Karpas-422 (cell line): ENCODE measurements around the gene PHPT1. TPM values are rescaled to one million over a fixed set of nuclear protein-coding genes. Genes with fewer than 3 reads are reported as not detected.
"Not testable (repeated sequence)": the region's sequence is repeated elsewhere in the genome, so short reads cannot be mapped to it uniquely, and the experiment has no call there.

ENCODE experiments used
- DNase-seq: peaks from one replicate; pipeline ENCODE4 v3.0.0-alpha.2; 2015
- H2AFZ ChIP-seq: fragments of 200-600 bp; sonication (generic); 2 replicates; pipeline ENCODE4 v1.6.1; 2014; ENCODE audit warnings: antibody characterized with exemption, low read length, mixed read lengths
- H3K27ac ChIP-seq: fragments of 200-600 bp; sonication (generic); 2 replicates; pipeline ENCODE4 v1.5.1; 2014; ENCODE audit warnings: mild to moderate bottlenecking, low read length, moderate library complexity
- H3K27me3 ChIP-seq: fragments of 200-600 bp; sonication (generic); 2 replicates; pipeline ENCODE4 v1.6.1; 2014; ENCODE audit warnings: low read length, mixed read lengths
- H3K36me3 ChIP-seq: fragments of 200-600 bp; sonication (generic); 2 replicates; pipeline ENCODE4 v1.6.1; 2014; ENCODE audit warnings: low read length, mixed read lengths; ENCODE audit not compliant: insufficient read depth
- H3K4me1 ChIP-seq: fragments of 200-600 bp; sonication (generic); 2 replicates; pipeline ENCODE4 v1.6.1; 2014; ENCODE audit warnings: mild to moderate bottlenecking, low read length, mixed read lengths
- H3K4me2 ChIP-seq: fragments of 200-600 bp; sonication (generic); 2 replicates; pipeline ENCODE4 v1.6.1; 2014; ENCODE audit warnings: low read length, low read depth, mild to moderate bottlenecking; ENCODE audit not compliant: poor library complexity, severe bottlenecking
- H3K4me3 ChIP-seq: fragments of 200-600 bp; sonication (generic); 2 replicates; pipeline ENCODE4 v1.5.1; 2014; ENCODE audit warnings: mild to moderate bottlenecking, antibody characterized with exemption, low read length, mixed read lengths
- H3K79me2 ChIP-seq: fragments of 200-600 bp; sonication (generic); 2 replicates; pipeline ENCODE4 v1.6.1; 2014; ENCODE audit warnings: mild to moderate bottlenecking, low read length, mixed read lengths
- H3K9ac ChIP-seq: fragments of 200-600 bp; sonication (generic); 2 replicates; pipeline ENCODE4 v1.6.0; 2014; ENCODE audit warnings: low read length
- H3K9me2 ChIP-seq: fragments of 200-600 bp; sonication (generic), shearing (Covaris generic); replicated peaks from 2 replicates; pipeline ENCODE4 v1.6.0; 2014; ENCODE audit warnings: mild to moderate bottlenecking, low read length, moderate library complexity; ENCODE audit not compliant: insufficient read depth
- H3K9me3 ChIP-seq: fragments of 300-700, 200-600 bp; sonication (generic); 2 replicates; pipeline ENCODE4 v1.6.1; 2014; ENCODE audit warnings: low read length, mixed read lengths
- H4K20me1 ChIP-seq: fragments of 200-600 bp; sonication (generic); 2 replicates; pipeline ENCODE4 v1.6.1; 2014; ENCODE audit warnings: mild to moderate bottlenecking, antibody characterized with exemption, low read length, low read depth; ENCODE audit not compliant: insufficient read depth
- total RNA-seq: library from RNA; depleted of rRNA; stranded (reverse); fragments of >200 nt; shearing (Covaris generic); gene quantifications from 2 replicates; pipeline ENCODE4 v1.2.3, GENCODE V29; 2014; ENCODE audit warnings: low replicate concordance

The PHPT1 gene
- total RNA-seq, 1 experiment from 2014 or later: 82.5 TPM

DNA sequence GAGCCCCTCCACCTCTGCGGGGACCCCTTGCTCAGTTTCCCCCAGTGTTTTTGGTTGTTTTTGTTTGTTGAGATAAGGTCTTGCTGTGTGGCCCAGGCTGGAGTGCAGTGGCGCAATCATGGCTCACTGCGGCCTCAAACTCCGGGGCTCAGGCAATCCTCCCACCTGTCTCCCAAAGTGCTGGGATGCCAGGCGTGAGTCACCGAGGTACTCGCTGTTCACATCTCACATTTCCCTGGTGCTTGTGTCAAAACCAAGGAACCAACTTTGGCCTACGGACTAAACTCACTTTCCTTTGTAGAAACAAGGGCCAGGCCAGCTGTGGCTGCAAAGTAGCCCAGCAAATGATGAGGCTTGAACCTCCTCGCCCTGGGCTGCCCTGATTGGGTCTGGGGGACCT lies 16.6 kb upstream of the PHPT1 start:
- no peak overlapping the region for H3K4me2 ChIP-seq
- no peaks in the 10 kb centered on the region for H4K20me1 ChIP-seq
- DNase-seq: no peak
- no peak overlapping the region for H2AFZ ChIP-seq
- no peak overlapping the region for H3K27ac ChIP-seq
- no peaks in the 10 kb centered on the region for H3K9me3 ChIP-seq
- no peak overlapping the region for H3K9ac ChIP-seq
- no peak overlapping the region for H3K4me3 ChIP-seq
- no peaks in the 10 kb centered on the region for H3K4me1 ChIP-seq
- H3K79me2 ChIP-seq: no peaks in the 10 kb centered on the region
- no peaks in the 10 kb centered on the region for H3K9me2 ChIP-seq
- H3K27me3 ChIP-seq: no peaks in the 10 kb centered on the region
- H3K36me3 ChIP-seq: no peaks in the 10 kb centered on the region

GRCh38 chr9:136833381-136834048 lies 15.7 kb upstream of the PHPT1 start:
- not testable (repeated sequence) for H3K9me2 ChIP-seq, H3K9ac ChIP-seq, H3K36me3 ChIP-seq, H2AFZ ChIP-seq, H3K79me2 ChIP-seq, H3K9me3 ChIP-seq, H3K27ac ChIP-seq, H4K20me1 ChIP-seq, H3K4me3 ChIP-seq, H3K4me1 ChIP-seq, H3K4me2 ChIP-seq, DNase-seq, H3K27me3 ChIP-seq

- no peak overlapping the region for H3K27ac ChIP-seq
- no peak for DNase-seq
- H3K4me2 ChIP-seq: no peak overlapping the region
- H3K9me2 ChIP-seq: no peaks in the 10 kb centered on the region
- no peaks in the 10 kb centered on the region for H3K9me3 ChIP-seq
- no peaks in the 10 kb centered on the region for H3K79me2 ChIP-seq
- no peaks in the 10 kb centered on the region for H3K4me1 ChIP-seq
- H4K20me1 ChIP-seq: no peaks in the 10 kb centered on the region
- no peaks in the 10 kb centered on the region for H3K36me3 ChIP-seq
- no peak overlapping the region for H3K4me3 ChIP-seq
- no peak overlapping the region for H2AFZ ChIP-seq
- H3K9ac ChIP-seq: no peak overlapping the region
- H3K27me3 ChIP-seq: no peaks in the 10 kb centered on the region
Measured at GRCh38 chr9:136835162-136835931, 13.9 kb upstream of the PHPT1 start.

GRCh38 chr9:136835932-136836904 lies 13.0 kb upstream of the PHPT1 start:
- H4K20me1 ChIP-seq: no peaks in the 10 kb centered on the region
- H3K9me3 ChIP-seq: no peaks in the 10 kb centered on the region
- H3K27ac ChIP-seq: no peak overlapping the region
- no peak overlapping the region for H3K9ac ChIP-seq
- no peak overlapping the region for H2AFZ ChIP-seq
- no peaks in the 10 kb centered on the region for H3K9me2 ChIP-seq
- H3K79me2 ChIP-seq: no peaks in the 10 kb centered on the region
- no peak for DNase-seq
- no peak overlapping the region for H3K4me3 ChIP-seq
- no peaks in the 10 kb centered on the region for H3K27me3 ChIP-seq
- no peaks in the 10 kb centered on the region for H3K36me3 ChIP-seq
- H3K4me2 ChIP-seq: no peak overlapping the region
- H3K4me1 ChIP-seq: peaks cover 7% of the 10 kb centered on the region

GRCh38 chr9:136837146-136837855 lies 11.9 kb upstream of the PHPT1 start:
- no peak overlapping the region for H3K9ac ChIP-seq
- H3K27ac ChIP-seq: no peak overlapping the region
- no peaks in the 10 kb centered on the region for H3K36me3 ChIP-seq
- H4K20me1 ChIP-seq: no peaks in the 10 kb centered on the region
- no peaks in the 10 kb centered on the region for H3K9me2 ChIP-seq
- no peaks in the 10 kb centered on the region for H3K9me3 ChIP-seq
- H3K27me3 ChIP-seq: no peaks in the 10 kb centered on the region
- H2AFZ ChIP-seq: no peak overlapping the region
- H3K79me2 ChIP-seq: no peaks in the 10 kb centered on the region
- H3K4me2 ChIP-seq: no peak overlapping the region
- no peak for DNase-seq
- H3K4me3 ChIP-seq: no peak overlapping the region
- peaks cover 18% of the 10 kb centered on the region for H3K4me1 ChIP-seq

- H3K27me3 ChIP-seq, H3K27ac ChIP-seq, H3K9me2 ChIP-seq, DNase-seq, H3K4me3 ChIP-seq, H4K20me1 ChIP-seq, H3K9ac ChIP-seq, H3K9me3 ChIP-seq, H3K4me2 ChIP-seq, H3K36me3 ChIP-seq, H2AFZ ChIP-seq, H3K79me2 ChIP-seq: not testable (repeated sequence)
- H3K4me1 ChIP-seq: peaks cover 21% of the 10 kb centered on the region
Measured at GRCh38 chr9:136837856-136838277, 11.3 kb upstream of the PHPT1 start.

DNA sequence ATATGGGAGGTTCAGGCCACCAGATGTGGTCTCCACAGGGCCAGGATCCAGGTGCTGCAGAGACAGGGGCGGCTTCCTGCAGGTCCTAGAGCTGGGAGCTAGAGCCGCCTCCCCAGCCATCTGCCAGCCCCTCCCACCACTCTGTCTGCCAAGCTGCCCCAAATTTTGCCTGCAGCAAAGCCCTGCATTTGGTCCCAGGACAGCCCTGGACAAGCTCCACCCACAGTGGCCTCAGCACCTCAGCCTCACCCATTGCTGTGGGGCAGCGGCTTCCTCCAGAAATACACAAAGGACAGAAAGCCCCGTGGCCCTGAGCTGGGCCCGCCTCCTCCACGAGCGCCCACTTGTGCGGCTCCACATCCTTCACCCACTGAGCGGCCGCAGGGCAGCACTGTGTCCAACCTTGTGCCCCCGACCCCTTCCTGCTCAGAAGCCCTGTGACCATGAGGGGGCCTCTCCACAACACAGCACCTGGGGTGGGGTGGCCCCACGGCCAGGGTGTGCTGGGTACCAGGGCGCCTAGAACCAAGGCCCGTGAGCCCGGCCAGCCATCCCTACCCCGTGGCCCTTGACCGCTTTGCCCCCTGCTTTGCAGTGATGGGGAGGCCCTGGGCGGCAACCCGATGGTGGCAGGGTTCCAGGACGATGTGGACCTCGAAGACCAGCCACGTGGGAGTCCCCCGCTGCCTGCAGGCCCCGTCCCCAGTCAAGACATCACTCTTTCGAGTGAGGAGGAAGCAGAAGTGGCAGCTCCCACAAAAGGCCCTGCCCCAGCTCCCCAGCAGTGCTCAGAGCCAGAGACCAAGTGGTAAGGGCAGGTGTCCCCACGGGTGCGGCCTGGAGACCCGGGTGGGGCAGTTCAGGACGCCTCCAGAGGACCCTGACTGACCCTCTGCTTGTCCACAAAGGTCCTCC lies 10.6 kb upstream of the PHPT1 start:
- Histone ChIP-seq H2AFZ (no peak overlapping the region), H3K4me3 (no peak overlapping the region), H3K9me2 (no peaks in the 10 kb centered on the region)

More for the DNA sequence above, 10.6 kb upstream of the PHPT1 start:
- Histone ChIP-seq H3K79me2 (no peaks in the 10 kb centered on the region), H3K27me3 (no peaks in the 10 kb centered on the region), H3K4me1 (peaks cover 28% of the 10 kb centered on the region), H3K9ac (no peak overlapping the region), H3K9me3 (no peaks in the 10 kb centered on the region), H3K27ac (no peak overlapping the region), H3K36me3 (no peaks in the 10 kb centered on the region), H4K20me1 (no peaks in the 10 kb centered on the region), H3K4me2 (no peak overlapping the region)
- no peak for DNase-seq
